ENCODE results near the gene INTS7. TPM values are rescaled to one million over a fixed set of nuclear protein-coding genes. Genes with fewer than 3 reads are reported as not detected.

The INTS7 gene
- total and polyA plus RNA-seq, 2 experiments from 2014 or later, result 11.8 to 15.5 TPM

- peaks cover 13% of the 10 kb centered on the region for H3K4me1 ChIP-seq (ENCODE audit: insufficient read depth)
Observed at GRCh38 chr1:211928993-211929637, 106.2 kb downstream of the INTS7 start.

GRCh38 chr1:211928290-211928801 lies 107.0 kb downstream of the INTS7 start:
- 73% methylated on average over 1 of the region's 1 CpG for WGBS (ENCODE audit: low lambda C conversion rate, missing lambda C conversion rate)
- no peaks in the 10 kb centered on the region for H3K9me2 ChIP-seq (replicated peaks; ENCODE audit: insufficient read depth)
- peaks cover 13% of the 10 kb centered on the region for H3K4me1 ChIP-seq (ENCODE audit: insufficient read depth)

More at GRCh38 chr1:211928993-211929637, 106.2 kb downstream of the INTS7 start:
- Histone ChIP-seq H3K4me2 (peak overlapping the region; percentile 39), H2AFZ (peak overlapping the region; percentile 25), H3K79me2 (no peaks in the 10 kb centered on the region), H3K9me2 (replicated peaks; ENCODE audit: insufficient read depth) (no peaks in the 10 kb centered on the region), H3K27ac (peak overlapping the region; percentile 89), H4K20me1 (ENCODE audit: insufficient read depth, poor library complexity, severe bottlenecking) (no peaks in the 10 kb centered on the region), H3K4me3 (no peak overlapping the region), H3K27me3 (no peaks in the 10 kb centered on the region), H3K36me3 (replicated peaks; ENCODE audit: insufficient read depth, low read depth) (no peaks in the 10 kb centered on the region), H3K9me3 (ENCODE audit: low read depth) (no peaks in the 10 kb centered on the region)
- peak; percentile 77 for DNase-seq (ENCODE audit: low spot score)
- WGBS (ENCODE audit: low lambda C conversion rate, missing lambda C conversion rate), result 55% methylated on average over 9 of the region's 9 CpGs
- TF ChIP-seq CTCF (IDR thresholded peaks at IDR 0.05; ENCODE audit: poor library complexity), result no peak
- TF ChIP-seq EZH2phosphoT487 (IDR thresholded peaks at IDR 0.05; ENCODE audit: low read depth, severe bottlenecking, unreplicated experiment), result no peak
- no peak for TF ChIP-seq EZH2 (IDR thresholded peaks at IDR 0.05; ENCODE audit: borderline replicate concordance)

GRCh38 chr1:211925016-211925415 lies 110.3 kb downstream of the INTS7 start:
- Histone ChIP-seq H3K27ac (no peak overlapping the region), H3K4me2 (no peak overlapping the region)

More at GRCh38 chr1:211928290-211928801, 107.0 kb downstream of the INTS7 start:
- Histone ChIP-seq H2AFZ (no peak overlapping the region), H4K20me1 (ENCODE audit: insufficient read depth, poor library complexity, severe bottlenecking) (no peaks in the 10 kb centered on the region), H3K27me3 (no peaks in the 10 kb centered on the region), H3K36me3 (replicated peaks; ENCODE audit: insufficient read depth, low read depth) (no peaks in the 10 kb centered on the region), H3K79me2 (no peaks in the 10 kb centered on the region), H3K4me2 (peak overlapping the region; percentile 15), H3K4me3 (no peak overlapping the region), H3K9me3 (ENCODE audit: low read depth) (no peaks in the 10 kb centered on the region), H3K27ac (peak overlapping the region; percentile 89)
- peak; percentile 78 for DNase-seq (ENCODE audit: low spot score)
- TF ChIP-seq EZH2phosphoT487 (IDR thresholded peaks at IDR 0.05; ENCODE audit: low read depth, severe bottlenecking, unreplicated experiment) (no peak), EZH2 (IDR thresholded peaks at IDR 0.05; ENCODE audit: borderline replicate concordance) (no peak), CTCF (IDR thresholded peaks at IDR 0.05; ENCODE audit: poor library complexity) (no peak)

More at GRCh38 chr1:211925016-211925415, 110.3 kb downstream of the INTS7 start:
- H3K27me3 ChIP-seq, result no peaks in the 10 kb centered on the region
- DNase-seq (ENCODE audit: low spot score), result peak; percentile 52
- no peak overlapping the region for H3K4me3 ChIP-seq
- H3K4me1 ChIP-seq (ENCODE audit: insufficient read depth), result peaks cover 22% of the 10 kb centered on the region
- TF ChIP-seq EZH2 (IDR thresholded peaks at IDR 0.05; ENCODE audit: borderline replicate concordance), result no peak
- no peak for TF ChIP-seq CTCF (IDR thresholded peaks at IDR 0.05; ENCODE audit: poor library complexity)
- no peak for TF ChIP-seq EZH2phosphoT487 (IDR thresholded peaks at IDR 0.05; ENCODE audit: low read depth, severe bottlenecking, unreplicated experiment)
- H3K79me2 ChIP-seq, result no peaks in the 10 kb centered on the region
- no peaks in the 10 kb centered on the region for H3K9me3 ChIP-seq (ENCODE audit: low read depth)
- H2AFZ ChIP-seq, result no peak overlapping the region
- H4K20me1 ChIP-seq (ENCODE audit: insufficient read depth, poor library complexity, severe bottlenecking), result no peaks in the 10 kb centered on the region
- 50% methylated on average over 7 of the region's 7 CpGs for WGBS (ENCODE audit: low lambda C conversion rate, missing lambda C conversion rate)
- no peaks in the 10 kb centered on the region for H3K9me2 ChIP-seq (replicated peaks; ENCODE audit: insufficient read depth)
- no peaks in the 10 kb centered on the region for H3K36me3 ChIP-seq (replicated peaks; ENCODE audit: insufficient read depth, low read depth)
